ENCODE measurements around the gene RPA1.
A peak's percentile ranks its signal among the peaks of the same experiment; 100 is the strongest.

Gene RPA1

GRCh38 chr17:1829216-1829591 is 601 bp upstream of the RPA1 start:
- DNase-seq (ENCODE audit: low spot score), result peak; percentile 18
- TF ChIP-seq CTCF (IDR thresholded peaks at IDR 0.05; ENCODE audit: extremely low read depth, missing control alignments), result no peak

- peak; percentile 35 for DNase-seq (ENCODE audit: low spot score)
- TF ChIP-seq CTCF (IDR thresholded peaks at IDR 0.05; ENCODE audit: extremely low read depth, missing control alignments), result no peak
These were observed 483 bp downstream of the RPA1 start for GRCh38 chr17:1830288-1830687.

GRCh38 chr17:1834380-1835149 is 4.8 kb downstream of the RPA1 start:
- TF ChIP-seq CTCF (IDR thresholded peaks at IDR 0.05; ENCODE audit: extremely low read depth, missing control alignments), result no peak
- DNase-seq (ENCODE audit: low spot score), result peak; percentile 80

GRCh38 chr17:1839516-1839915 is 9.7 kb downstream of the RPA1 start:
- no peak for TF ChIP-seq CTCF (IDR thresholded peaks at IDR 0.05; ENCODE audit: extremely low read depth, missing control alignments)

GRCh38 chr17:1843947-1844346 is 14.1 kb downstream of the RPA1 start:
- no peak for DNase-seq (ENCODE audit: low spot score)

More at GRCh38 chr17:1839516-1839915, 9.7 kb downstream of the RPA1 start:
- no peak for DNase-seq (ENCODE audit: low spot score)

GRCh38 chr17:1847191-1847590 is 17.4 kb downstream of the RPA1 start:
- no peak for TF ChIP-seq CTCF (IDR thresholded peaks at IDR 0.05; ENCODE audit: extremely low read depth, missing control alignments)
- no peak for DNase-seq (ENCODE audit: low spot score)

More at GRCh38 chr17:1843947-1844346, 14.1 kb downstream of the RPA1 start:
- TF ChIP-seq CTCF (IDR thresholded peaks at IDR 0.05; ENCODE audit: extremely low read depth, missing control alignments), result no peak

- no peak for TF ChIP-seq CTCF (IDR thresholded peaks at IDR 0.05; ENCODE audit: extremely low read depth, missing control alignments)
- DNase-seq (ENCODE audit: low spot score), result no peak
These were observed 22.5 kb downstream of the RPA1 start for GRCh38 chr17:1852327-1852726.

All from GM20000 (cell line).